GM12801 (cell line): ENCODE data around the gene U2AF2.

ENCODE experiments used
- CTCF ChIP-seq: IDR thresholded peaks from one replicate; pipeline ENCODE4 v1.5.1; 2011; ENCODE audit warnings: control low read depth; ENCODE audit not compliant: insufficient read length; ENCODE audit errors: extremely low read depth

Gene U2AF2

GRCh38 chr19:55676889-55677505 is 22.2 kb downstream of the U2AF2 start:
- no peak for TF ChIP-seq CTCF

- no peak for TF ChIP-seq CTCF
These were observed 22.8 kb downstream of the U2AF2 start for GRCh38 chr19:55677572-55678028.

- TF ChIP-seq CTCF = no peak
These were observed 23.4 kb downstream of the U2AF2 start for GRCh38 chr19:55678121-55678671.

- TF ChIP-seq CTCF = no peak
These were observed 24.8 kb downstream of the U2AF2 start for GRCh38 chr19:55679343-55680257.

- no peak for TF ChIP-seq CTCF
These were observed 25.7 kb downstream of the U2AF2 start for GRCh38 chr19:55680339-55681130.

- no peak for TF ChIP-seq CTCF
These were observed 26.6 kb downstream of the U2AF2 start for GRCh38 chr19:55681131-55682092.
